Measurements from ENCODE around the gene SPRR3. TPM values are rescaled to one million over a fixed set of nuclear protein-coding genes. Genes with fewer than 3 reads are reported as not detected.

Gene SPRR3, protein sequence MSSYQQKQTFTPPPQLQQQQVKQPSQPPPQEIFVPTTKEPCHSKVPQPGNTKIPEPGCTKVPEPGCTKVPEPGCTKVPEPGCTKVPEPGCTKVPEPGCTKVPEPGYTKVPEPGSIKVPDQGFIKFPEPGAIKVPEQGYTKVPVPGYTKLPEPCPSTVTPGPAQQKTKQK
- not detected for polyA plus RNA-seq (2013, experiment 1 of 2)
- not detected for polyA plus RNA-seq (2013, experiment 2 of 2)

DNA sequence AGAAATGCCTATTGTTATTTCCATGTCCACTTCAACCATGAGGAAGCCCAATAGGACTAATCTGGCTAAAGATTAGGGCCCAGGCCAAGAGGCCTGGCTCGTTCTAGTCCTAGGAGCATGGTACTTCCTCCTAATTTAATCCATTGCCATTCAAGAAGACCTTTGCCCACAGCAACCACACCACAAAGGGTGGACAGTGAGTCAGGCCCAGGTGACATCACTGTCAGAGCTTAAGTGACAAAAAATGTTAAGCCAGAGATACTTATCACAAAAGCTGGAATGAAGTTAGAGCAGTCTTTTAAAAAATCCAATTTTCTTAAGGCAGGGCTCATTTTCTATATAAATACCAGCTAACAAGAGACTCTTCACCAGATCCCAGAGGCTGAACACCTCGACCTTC lies at the start of gene SPRR3:
Gene SPRR3, plus strand, starts transcription at position 368 of the 400 bp plus-strand sequence. CDS start 1,272 bp downstream, outside the sequence.
- Histone ChIP-seq H2BK5ac (ENCODE audit: low read length) (no peak within 1 kb of the TSS), H2BK120ac (ENCODE audit: low read depth, low read length) (no peak within 1 kb of the TSS), H2BK15ac (ENCODE audit: low read length) (no peak within 1 kb of the TSS), H3K27me3 (ENCODE audit: control insufficient read depth in 3 of 3, insufficient read depth in 3 of 3, low read depth in 1 of 3, low read length in 3 of 3) (no peaks in the 10 kb centered on the region), H2AFZ (ENCODE audit: low read length) (no peak within 1 kb of the TSS), H2AK5ac (ENCODE audit: low read depth, low read length) (no peak within 1 kb of the TSS), H3K9ac (ENCODE audit: low read depth, low read length, poor library complexity) (no peak within 1 kb of the TSS), H3K4me1 (ENCODE audit: control insufficient read depth in 2 of 2, insufficient read depth in 1 of 2, low read depth in 1 of 2, low read length in 2 of 2) (peaks cover 0 to 5% of the 10 kb centered on the region in 2 donors), H3K4ac (ENCODE audit: low read length) (no peak within 1 kb of the TSS), H3K4me2 (ENCODE audit: insufficient read depth, low read length, poor library complexity, severe bottlenecking) (no peak within 1 kb of the TSS), H3K79me1 (ENCODE audit: low read depth, low read length) (no peaks in the 10 kb centered on the region), H4K91ac (ENCODE audit: low read depth, low read length, poor library complexity) (no peak within 1 kb of the TSS), H3K36me3 (replicated peaks in 1 of 2; ENCODE audit: control insufficient read depth in 2 of 2, insufficient read depth in 2 of 2, low read length in 2 of 2) (no peaks in the 10 kb centered on the region), H3K9me3 (replicated peaks in 1 of 2; ENCODE audit: control insufficient read depth in 2 of 2, insufficient read depth in 1 of 2, low read depth in 1 of 2, low read length in 2 of 2) (no peaks in the 10 kb centered on the region), H2BK12ac (ENCODE audit: low read length) (no peak within 1 kb of the TSS), H4K8ac (ENCODE audit: low read depth, low read length) (no peak within 1 kb of the TSS), H3K27ac (replicated peaks; ENCODE audit: low read length) (no peak within 1 kb of the TSS), H3K14ac (ENCODE audit: low read length) (no peak within 1 kb of the TSS), H3K18ac (ENCODE audit: low read length) (no peak within 1 kb of the TSS), H3K23ac (ENCODE audit: low read depth, low read length, poor library complexity) (no peak within 1 kb of the TSS), H3K4me3 (ENCODE audit: low read length in 2 of 2) (no peak within 1 kb of the TSS)
- no CpG with 5 or more reads among the region's 2 CpGs for WGBS, 2 donors (ENCODE audit: extremely low coverage in 2 of 2, insufficient read length in 2 of 2, insufficient replicate concordance in 1 of 2)
- no peak for DNase-seq (ENCODE audit: low spot score)

GRCh38 chr1:152953761-152954160 lies 47.8 kb upstream of the SPRR3 start:
- Histone ChIP-seq H3K18ac (ENCODE audit: low read length) (no peak overlapping the region), H2BK120ac (ENCODE audit: low read depth, low read length) (no peak overlapping the region), H3K4me3 (ENCODE audit: low read length in 2 of 2) (no peak overlapping the region), H3K27ac (replicated peaks; ENCODE audit: low read length) (no peak overlapping the region), H2AFZ (ENCODE audit: low read length) (no peak overlapping the region), H2BK12ac (ENCODE audit: low read length) (no peak overlapping the region), H4K91ac (ENCODE audit: low read depth, low read length, poor library complexity) (no peak overlapping the region), H3K4me2 (ENCODE audit: insufficient read depth, low read length, poor library complexity, severe bottlenecking) (no peak overlapping the region), H3K27me3 (ENCODE audit: control insufficient read depth in 3 of 3, insufficient read depth in 3 of 3, low read depth in 1 of 3, low read length in 3 of 3) (no peaks in the 10 kb centered on the region), H2AK5ac (ENCODE audit: low read depth, low read length) (no peak overlapping the region), H3K79me1 (ENCODE audit: low read depth, low read length) (no peaks in the 10 kb centered on the region), H2BK15ac (ENCODE audit: low read length) (no peak overlapping the region), H2BK5ac (ENCODE audit: low read length) (no peak overlapping the region), H4K8ac (ENCODE audit: low read depth, low read length) (no peak overlapping the region), H3K36me3 (replicated peaks in 1 of 2; ENCODE audit: control insufficient read depth in 2 of 2, insufficient read depth in 2 of 2, low read length in 2 of 2) (no peaks in the 10 kb centered on the region), H3K14ac (ENCODE audit: low read length) (no peak overlapping the region), H3K23ac (ENCODE audit: low read depth, low read length, poor library complexity) (no peak overlapping the region), H3K4ac (ENCODE audit: low read length) (no peak overlapping the region), H3K9me3 (replicated peaks in 1 of 2; ENCODE audit: control insufficient read depth in 2 of 2, insufficient read depth in 1 of 2, low read depth in 1 of 2, low read length in 2 of 2) (peaks cover 0 to 1% of the 10 kb centered on the region in 2 donors), H3K9ac (ENCODE audit: low read depth, low read length, poor library complexity) (no peak overlapping the region), H3K4me1 (ENCODE audit: control insufficient read depth in 2 of 2, insufficient read depth in 1 of 2, low read depth in 1 of 2, low read length in 2 of 2) (no peaks in the 10 kb centered on the region)
- no CpG with 5 or more reads among the region's 7 CpGs for WGBS, 2 donors (ENCODE audit: extremely low coverage in 2 of 2, insufficient read length in 2 of 2, insufficient replicate concordance in 1 of 2)
- no peak for DNase-seq (ENCODE audit: low spot score)

GRCh38 chr1:152954436-152954835 lies 47.1 kb upstream of the SPRR3 start:
- no CpG with 5 or more reads among the region's 6 CpGs for WGBS, 2 donors (ENCODE audit: extremely low coverage in 2 of 2, insufficient read length in 2 of 2, insufficient replicate concordance in 1 of 2)
- Histone ChIP-seq H3K23ac (ENCODE audit: low read depth, low read length, poor library complexity) (no peak overlapping the region), H3K4me3 (ENCODE audit: low read length in 2 of 2) (no peak overlapping the region), H4K91ac (ENCODE audit: low read depth, low read length, poor library complexity) (no peak overlapping the region), H2AK5ac (ENCODE audit: low read depth, low read length) (no peak overlapping the region), H2BK5ac (ENCODE audit: low read length) (no peak overlapping the region), H3K9me3 (replicated peaks in 1 of 2; ENCODE audit: control insufficient read depth in 2 of 2, insufficient read depth in 1 of 2, low read depth in 1 of 2, low read length in 2 of 2) (peaks cover 0 to 1% of the 10 kb centered on the region in 2 donors), H3K36me3 (replicated peaks in 1 of 2; ENCODE audit: control insufficient read depth in 2 of 2, insufficient read depth in 2 of 2, low read length in 2 of 2) (no peaks in the 10 kb centered on the region), H3K18ac (ENCODE audit: low read length) (no peak overlapping the region), H2BK12ac (ENCODE audit: low read length) (no peak overlapping the region), H3K4me1 (ENCODE audit: control insufficient read depth in 2 of 2, insufficient read depth in 1 of 2, low read depth in 1 of 2, low read length in 2 of 2) (no peaks in the 10 kb centered on the region), H3K4ac (ENCODE audit: low read length) (no peak overlapping the region), H2BK15ac (ENCODE audit: low read length) (no peak overlapping the region), H3K9ac (ENCODE audit: low read depth, low read length, poor library complexity) (no peak overlapping the region), H3K14ac (ENCODE audit: low read length) (no peak overlapping the region), H3K4me2 (ENCODE audit: insufficient read depth, low read length, poor library complexity, severe bottlenecking) (no peak overlapping the region), H2AFZ (ENCODE audit: low read length) (no peak overlapping the region), H3K27me3 (ENCODE audit: control insufficient read depth in 3 of 3, insufficient read depth in 3 of 3, low read depth in 1 of 3, low read length in 3 of 3) (no peaks in the 10 kb centered on the region), H3K79me1 (ENCODE audit: low read depth, low read length) (no peaks in the 10 kb centered on the region), H3K27ac (replicated peaks; ENCODE audit: low read length) (no peak overlapping the region), H4K8ac (ENCODE audit: low read depth, low read length) (no peak overlapping the region), H2BK120ac (ENCODE audit: low read depth, low read length) (no peak overlapping the region)
- DNase-seq (ENCODE audit: low spot score), result no peak

GRCh38 chr1:152957561-152957960 lies 44.0 kb upstream of the SPRR3 start:
- H2BK5ac ChIP-seq (ENCODE audit: low read length), result no peak overlapping the region
- no peak overlapping the region for H3K18ac ChIP-seq (ENCODE audit: low read length)
- H3K23ac ChIP-seq (ENCODE audit: low read depth, low read length, poor library complexity), result no peak overlapping the region
- no peak overlapping the region for H4K91ac ChIP-seq (ENCODE audit: low read depth, low read length, poor library complexity)
- H3K27me3 ChIP-seq (ENCODE audit: control insufficient read depth in 3 of 3, insufficient read depth in 3 of 3, low read depth in 1 of 3, low read length in 3 of 3), result no peaks in the 10 kb centered on the region
- no peak overlapping the region for H2BK15ac ChIP-seq (ENCODE audit: low read length)
- no peak overlapping the region for H3K4me3 ChIP-seq (ENCODE audit: low read length in 2 of 2)
- no peak overlapping the region for H3K4me2 ChIP-seq (ENCODE audit: insufficient read depth, low read length, poor library complexity, severe bottlenecking)
- H3K9me3 ChIP-seq (replicated peaks in 1 of 2; ENCODE audit: control insufficient read depth in 2 of 2, insufficient read depth in 1 of 2, low read depth in 1 of 2, low read length in 2 of 2), result peaks cover 0 to 1% of the 10 kb centered on the region in 2 donors
- H3K36me3 ChIP-seq (replicated peaks in 1 of 2; ENCODE audit: control insufficient read depth in 2 of 2, insufficient read depth in 2 of 2, low read length in 2 of 2), result no peaks in the 10 kb centered on the region
- no peak overlapping the region for H2BK12ac ChIP-seq (ENCODE audit: low read length)
- WGBS, 2 donors (ENCODE audit: extremely low coverage in 2 of 2, insufficient read length in 2 of 2, insufficient replicate concordance in 1 of 2), result no CpG with 5 or more reads among the region's 3 CpGs
- no peaks in the 10 kb centered on the region for H3K4me1 ChIP-seq (ENCODE audit: control insufficient read depth in 2 of 2, insufficient read depth in 1 of 2, low read depth in 1 of 2, low read length in 2 of 2)
- no peak overlapping the region for H3K27ac ChIP-seq (replicated peaks; ENCODE audit: low read length)
- no peaks in the 10 kb centered on the region for H3K79me1 ChIP-seq (ENCODE audit: low read depth, low read length)
- H2AFZ ChIP-seq (ENCODE audit: low read length), result no peak overlapping the region
- no peak overlapping the region for H2BK120ac ChIP-seq (ENCODE audit: low read depth, low read length)
- H3K4ac ChIP-seq (ENCODE audit: low read length), result no peak overlapping the region
- DNase-seq (ENCODE audit: low spot score), result no peak
- H3K14ac ChIP-seq (ENCODE audit: low read length), result no peak overlapping the region
- H3K9ac ChIP-seq (ENCODE audit: low read depth, low read length, poor library complexity), result no peak overlapping the region
- H4K8ac ChIP-seq (ENCODE audit: low read depth, low read length), result no peak overlapping the region
- no peak overlapping the region for H2AK5ac ChIP-seq (ENCODE audit: low read depth, low read length)

Measured in neuronal stem cell (in vitro differentiated cells).